GM21390 (cell line): ENCODE data around the gene ADGRD1.
"Not testable (repeated sequence)": the region's sequence is repeated elsewhere in the genome, so short reads cannot be mapped to it uniquely, and the experiment has no call there.

ENCODE experiments used
- ATAC-seq: cut with Tn5 transposase; IDR thresholded peaks from one replicate; pipeline ENCODE4 v1.9.1; 2021; ENCODE audit not compliant: unreplicated experiment

Gene ADGRD1

DNA sequence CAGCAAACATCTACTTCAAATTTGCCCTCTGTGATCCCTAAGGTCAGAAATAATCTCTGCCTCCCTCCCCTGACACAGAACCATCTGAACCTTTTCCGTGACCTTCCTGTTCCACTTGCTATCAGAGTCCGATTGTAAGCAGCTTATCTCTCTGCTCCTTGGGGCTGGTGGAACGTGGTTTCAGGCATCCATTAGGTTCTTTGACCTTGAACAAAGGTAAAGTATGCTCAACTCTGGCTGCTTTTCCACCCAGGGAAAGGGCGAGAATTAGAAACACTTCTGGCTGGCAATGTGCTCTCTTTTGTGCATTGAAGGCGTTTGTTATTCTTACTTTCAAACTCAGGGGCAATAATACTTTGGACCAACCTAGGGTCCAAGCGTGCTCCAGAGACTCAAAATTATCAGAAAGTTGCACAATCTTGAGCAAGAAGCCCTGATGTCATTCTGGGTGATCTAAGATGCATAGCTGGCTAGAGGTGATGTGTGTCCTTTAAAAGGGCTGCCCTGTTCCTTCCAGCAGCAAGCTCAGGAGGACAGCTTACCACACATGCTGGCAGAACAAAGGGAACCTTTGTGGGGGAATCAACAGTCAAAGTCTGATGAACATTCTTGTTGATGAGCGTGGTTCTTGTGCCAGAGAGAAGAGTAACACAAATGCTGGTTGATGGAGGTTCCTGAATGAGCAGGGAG lies 29.8 kb downstream of the ADGRD1 start:
- no peak for ATAC-seq

GRCh38 chr12:130984183-130985058 lies 30.7 kb downstream of the ADGRD1 start:
- ATAC-seq: no peak

- ATAC-seq: no peak
These were observed 33.6 kb downstream of the ADGRD1 start for GRCh38 chr12:130987151-130987931.

- ATAC-seq: no peak
These were observed 34.6 kb downstream of the ADGRD1 start for GRCh38 chr12:130988261-130988660.

DNA sequence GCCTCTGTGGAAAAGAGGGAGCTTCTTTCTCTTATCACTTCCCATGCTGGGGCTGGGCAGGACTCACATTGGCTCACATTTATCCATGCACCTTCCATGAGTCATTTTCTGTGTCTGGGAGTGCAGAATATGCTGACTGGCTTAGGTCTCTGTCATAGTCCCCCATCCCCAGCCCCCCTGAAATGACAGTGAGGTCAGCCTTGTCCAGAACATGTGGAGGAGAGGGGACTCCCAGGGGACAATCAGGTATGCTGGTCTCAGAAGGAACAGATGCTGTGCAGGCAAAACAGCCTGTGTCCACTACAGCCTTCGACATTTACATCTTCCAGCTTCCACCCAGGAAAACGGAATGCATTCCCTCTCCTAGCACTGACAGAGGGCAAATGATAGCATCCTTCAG lies 35.0 kb downstream of the ADGRD1 start:
- ATAC-seq: no peak

DNA sequence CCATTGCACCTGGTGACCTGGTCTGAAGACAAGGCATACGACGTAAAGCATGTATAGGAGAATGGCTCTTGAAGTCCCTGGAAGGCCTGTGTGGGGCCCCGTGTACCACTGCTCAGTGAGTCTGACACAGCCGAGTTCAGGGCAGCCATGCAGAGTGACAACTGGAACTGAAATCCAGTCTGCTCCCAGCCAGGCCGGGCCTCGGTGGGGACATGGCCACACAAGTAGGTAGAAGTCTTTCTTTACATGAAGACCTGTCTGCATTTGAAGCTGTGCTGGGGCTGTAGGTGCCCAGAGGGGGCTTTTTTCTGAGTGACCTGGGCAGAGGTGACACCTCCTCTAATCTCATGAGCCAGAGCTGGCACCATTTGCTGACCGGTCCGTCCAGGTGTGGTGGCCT lies 35.7 kb downstream of the ADGRD1 start:
- no peak for ATAC-seq

DNA sequence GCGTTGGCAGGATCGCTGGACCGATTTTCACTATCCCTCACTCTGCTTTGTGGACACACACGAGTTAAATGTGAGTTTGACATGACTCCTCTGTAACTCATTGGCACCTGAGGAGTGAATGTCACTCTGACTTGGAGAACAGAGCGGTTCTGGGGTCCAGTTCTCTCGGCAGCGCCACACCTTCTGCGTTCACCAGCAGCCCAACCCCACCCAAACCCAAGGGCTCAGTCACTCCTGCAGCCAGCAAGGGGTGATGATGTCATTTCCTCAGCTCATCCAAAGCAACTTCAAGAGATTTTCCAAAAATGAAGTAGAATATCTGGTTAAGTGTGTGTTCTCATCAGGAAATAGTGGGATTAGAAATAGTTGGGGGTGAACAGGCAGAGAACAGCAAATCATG lies 36.3 kb downstream of the ADGRD1 start:
- no peak for ATAC-seq

GRCh38 chr12:130992448-130992847 lies 38.7 kb downstream of the ADGRD1 start:
- no peak for ATAC-seq

GRCh38 chr12:130992979-130993538 lies 39.4 kb downstream of the ADGRD1 start:
- ATAC-seq: no peak

GRCh38 chr12:130993759-130994670 lies 40.3 kb downstream of the ADGRD1 start:
- no peak for ATAC-seq

- no peak for ATAC-seq
These were observed 41.2 kb downstream of the ADGRD1 start for GRCh38 chr12:130994821-130995375.

GRCh38 chr12:130995386-130995969 lies 41.8 kb downstream of the ADGRD1 start:
- ATAC-seq: not testable (repeated sequence)

DNA sequence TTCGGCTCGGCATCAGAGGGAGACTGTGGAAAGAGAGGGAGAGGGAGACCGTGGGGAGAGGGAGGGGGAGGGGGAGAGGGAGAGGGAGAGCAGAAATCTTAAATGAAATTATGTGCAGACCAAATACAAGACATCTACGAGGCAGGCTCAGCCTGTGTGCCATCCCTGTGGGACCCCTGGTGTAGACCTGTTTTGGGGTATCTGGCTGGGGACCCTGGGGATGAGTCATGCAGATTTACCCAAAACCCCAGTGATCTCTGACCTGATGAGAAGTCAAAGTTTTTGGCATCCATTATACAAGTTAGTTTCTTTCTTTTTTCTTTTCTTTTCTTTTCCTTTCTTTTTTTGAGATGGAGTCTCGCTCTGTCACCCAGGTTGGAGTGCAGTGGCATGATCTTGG lies 44.4 kb downstream of the ADGRD1 start:
- no peak for ATAC-seq

- ATAC-seq: no peak
These were observed 46.3 kb downstream of the ADGRD1 start for GRCh38 chr12:131000000-131000486.

GRCh38 chr12:131001493-131001892 lies 47.8 kb downstream of the ADGRD1 start:
- no peak for ATAC-seq

- peak; percentile 69 for ATAC-seq
These were observed 48.5 kb downstream of the ADGRD1 start for GRCh38 chr12:131002216-131002631.

DNA sequence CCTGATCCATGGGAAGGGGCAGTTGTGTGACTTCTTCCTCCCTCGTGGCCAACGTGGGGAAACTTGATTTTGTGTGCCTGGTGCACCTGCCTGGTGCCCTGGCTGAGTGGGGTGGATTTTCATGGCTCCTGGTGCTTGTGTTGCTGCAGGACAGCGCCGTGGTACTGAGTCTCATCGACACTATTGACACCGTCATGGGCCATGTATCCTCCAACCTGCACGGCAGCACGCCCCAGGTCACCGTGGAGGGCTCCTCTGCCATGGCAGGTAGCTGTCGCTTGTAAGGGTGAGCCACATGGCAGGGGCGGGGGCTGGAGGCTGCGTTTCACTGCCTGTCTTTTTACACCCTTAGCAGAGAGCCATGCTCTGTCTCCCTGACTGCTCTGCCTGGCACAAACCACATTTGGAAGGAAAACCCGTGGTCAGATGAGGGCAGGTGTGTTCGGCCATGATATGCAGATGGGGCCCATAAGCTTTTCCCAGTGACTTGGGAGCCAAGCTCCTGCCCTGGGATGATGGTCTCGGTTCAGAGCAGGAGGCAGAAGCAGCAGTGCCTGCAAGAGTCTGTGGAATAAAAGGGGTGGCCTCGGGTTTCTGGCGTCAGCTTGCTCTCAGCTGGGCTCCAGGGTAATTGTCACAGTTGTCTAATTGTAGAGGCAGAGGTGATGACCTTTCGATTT lies 49.5 kb downstream of the ADGRD1 start:
- ATAC-seq: no peak

- no peak for ATAC-seq
These were observed 50.0 kb downstream of the ADGRD1 start for GRCh38 chr12:131003716-131004045.

DNA sequence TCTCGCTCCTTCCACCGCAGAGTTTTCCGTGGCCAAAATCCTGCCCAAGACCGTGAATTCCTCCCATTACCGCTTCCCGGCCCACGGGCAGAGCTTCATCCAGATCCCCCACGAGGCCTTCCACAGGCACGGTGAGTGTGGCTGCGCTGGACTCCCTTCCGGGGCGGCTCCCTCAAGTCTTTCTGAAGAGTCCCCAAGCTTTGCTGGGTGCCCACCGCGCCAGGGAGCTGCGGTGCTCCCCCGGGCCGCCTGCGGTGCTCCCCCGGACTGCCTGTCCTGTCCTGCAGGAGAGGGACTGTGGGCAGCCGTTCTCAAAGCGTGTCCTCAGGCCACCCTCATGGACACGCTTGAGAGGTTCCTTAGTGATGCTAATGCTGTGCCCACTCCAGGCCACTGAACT lies 50.5 kb downstream of the ADGRD1 start:
- ATAC-seq: no peak
